HL-60 (cell line): ENCODE results near the gene CCNJ.

Experiments
- DNase-seq, 2 experiments: peaks; one replicate each; pipeline ENCODE4 v3.0.0-alpha.2; 2010 to 2020; ENCODE audit warnings: low read depth in 1 of 2, low spot score in 1 of 2
- H3K27ac ChIP-seq: fragments of 250-450 bp; sonication (Bioruptor Pico); replicated peaks from 2 replicates; pipeline ENCODE4 v1.5.1; 2020; ENCODE audit warnings: mild to moderate bottlenecking, moderate library complexity
- H3K27me3 ChIP-seq: fragments of 250-450 bp; sonication (Bioruptor Pico); 2 replicates; pipeline ENCODE4 v1.5.1; 2021; ENCODE audit warnings: mild to moderate bottlenecking, moderate library complexity; ENCODE audit not compliant: insufficient read depth, poor library complexity, severe bottlenecking
- H3K4me3 ChIP-seq: replicated peaks from 2 replicates; pipeline ENCODE4 v1.5.1; 2011; ENCODE audit warnings: mild to moderate bottlenecking, control low read depth, low read length; ENCODE audit not compliant: insufficient read depth
- GABPA ChIP-seq: IDR thresholded peaks from 2 replicates; pipeline ENCODE4 v1.6.1; 2012; ENCODE audit warnings: low read depth
- POLR2AphosphoS5 ChIP-seq: IDR thresholded peaks from 2 replicates; pipeline ENCODE4 v1.6.1; 2012; ENCODE audit warnings: low read depth
- SPI1 ChIP-seq: IDR thresholded peaks from 2 replicates; pipeline ENCODE4 v1.6.1; 2012; ENCODE audit warnings: low read depth, mild to moderate bottlenecking, borderline replicate concordance
- TF ChIP-seq, protein P1 (sequence below): IDR thresholded peaks from 2 replicates; pipeline ENCODE4 v1.6.1; 2012; ENCODE audit warnings: low read depth; ENCODE audit not compliant: insufficient replicate concordance
- TF ChIP-seq, protein P2 (sequence below): IDR thresholded peaks from one replicate; pipeline ENCODE4 v1.5.1; 2011; ENCODE audit warnings: low read length, control low read depth, inconsistent platforms; ENCODE audit not compliant: insufficient read depth

CCNJ gene

DNA sequence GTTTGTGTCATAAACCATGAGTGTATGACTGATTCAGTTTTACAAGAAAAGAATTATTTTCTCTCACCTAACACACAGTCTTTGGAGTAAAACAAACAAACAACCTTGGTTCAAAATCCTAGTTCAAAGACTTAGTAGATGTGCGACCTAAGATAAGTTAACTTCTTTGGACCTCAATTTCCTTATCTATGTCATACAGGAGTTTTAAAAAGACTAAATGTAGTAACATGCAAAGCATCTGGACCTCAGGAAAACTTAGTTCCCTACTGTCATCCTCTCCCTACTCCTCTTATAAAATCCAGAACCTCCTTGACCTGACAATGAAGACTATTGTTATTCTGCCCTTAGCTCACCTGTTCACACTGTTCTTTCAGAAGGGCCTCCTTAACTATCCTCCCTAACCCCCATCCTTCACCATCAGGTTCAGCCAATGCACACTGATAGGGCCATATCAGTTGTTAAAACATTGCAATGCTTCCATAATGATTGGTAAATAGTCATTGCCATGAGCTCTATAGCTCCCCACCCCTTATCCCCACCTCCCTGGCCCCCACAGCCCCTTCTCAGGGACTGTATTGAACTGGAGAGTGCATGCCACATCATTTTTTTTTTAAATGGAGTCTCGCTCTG is 28.8 kb upstream of the CCNJ start:
- DNase-seq: no peak
- TF ChIP-seq, protein P1, sequence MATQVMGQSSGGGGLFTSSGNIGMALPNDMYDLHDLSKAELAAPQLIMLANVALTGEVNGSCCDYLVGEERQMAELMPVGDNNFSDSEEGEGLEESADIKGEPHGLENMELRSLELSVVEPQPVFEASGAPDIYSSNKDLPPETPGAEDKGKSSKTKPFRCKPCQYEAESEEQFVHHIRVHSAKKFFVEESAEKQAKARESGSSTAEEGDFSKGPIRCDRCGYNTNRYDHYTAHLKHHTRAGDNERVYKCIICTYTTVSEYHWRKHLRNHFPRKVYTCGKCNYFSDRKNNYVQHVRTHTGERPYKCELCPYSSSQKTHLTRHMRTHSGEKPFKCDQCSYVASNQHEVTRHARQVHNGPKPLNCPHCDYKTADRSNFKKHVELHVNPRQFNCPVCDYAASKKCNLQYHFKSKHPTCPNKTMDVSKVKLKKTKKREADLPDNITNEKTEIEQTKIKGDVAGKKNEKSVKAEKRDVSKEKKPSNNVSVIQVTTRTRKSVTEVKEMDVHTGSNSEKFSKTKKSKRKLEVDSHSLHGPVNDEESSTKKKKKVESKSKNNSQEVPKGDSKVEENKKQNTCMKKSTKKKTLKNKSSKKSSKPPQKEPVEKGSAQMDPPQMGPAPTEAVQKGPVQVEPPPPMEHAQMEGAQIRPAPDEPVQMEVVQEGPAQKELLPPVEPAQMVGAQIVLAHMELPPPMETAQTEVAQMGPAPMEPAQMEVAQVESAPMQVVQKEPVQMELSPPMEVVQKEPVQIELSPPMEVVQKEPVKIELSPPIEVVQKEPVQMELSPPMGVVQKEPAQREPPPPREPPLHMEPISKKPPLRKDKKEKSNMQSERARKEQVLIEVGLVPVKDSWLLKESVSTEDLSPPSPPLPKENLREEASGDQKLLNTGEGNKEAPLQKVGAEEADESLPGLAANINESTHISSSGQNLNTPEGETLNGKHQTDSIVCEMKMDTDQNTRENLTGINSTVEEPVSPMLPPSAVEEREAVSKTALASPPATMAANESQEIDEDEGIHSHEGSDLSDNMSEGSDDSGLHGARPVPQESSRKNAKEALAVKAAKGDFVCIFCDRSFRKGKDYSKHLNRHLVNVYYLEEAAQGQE: no peak
- TF ChIP-seq SPI1 (no peak), POLR2AphosphoS5 (no peak), GABPA (no peak)
- TF ChIP-seq, protein P2, sequence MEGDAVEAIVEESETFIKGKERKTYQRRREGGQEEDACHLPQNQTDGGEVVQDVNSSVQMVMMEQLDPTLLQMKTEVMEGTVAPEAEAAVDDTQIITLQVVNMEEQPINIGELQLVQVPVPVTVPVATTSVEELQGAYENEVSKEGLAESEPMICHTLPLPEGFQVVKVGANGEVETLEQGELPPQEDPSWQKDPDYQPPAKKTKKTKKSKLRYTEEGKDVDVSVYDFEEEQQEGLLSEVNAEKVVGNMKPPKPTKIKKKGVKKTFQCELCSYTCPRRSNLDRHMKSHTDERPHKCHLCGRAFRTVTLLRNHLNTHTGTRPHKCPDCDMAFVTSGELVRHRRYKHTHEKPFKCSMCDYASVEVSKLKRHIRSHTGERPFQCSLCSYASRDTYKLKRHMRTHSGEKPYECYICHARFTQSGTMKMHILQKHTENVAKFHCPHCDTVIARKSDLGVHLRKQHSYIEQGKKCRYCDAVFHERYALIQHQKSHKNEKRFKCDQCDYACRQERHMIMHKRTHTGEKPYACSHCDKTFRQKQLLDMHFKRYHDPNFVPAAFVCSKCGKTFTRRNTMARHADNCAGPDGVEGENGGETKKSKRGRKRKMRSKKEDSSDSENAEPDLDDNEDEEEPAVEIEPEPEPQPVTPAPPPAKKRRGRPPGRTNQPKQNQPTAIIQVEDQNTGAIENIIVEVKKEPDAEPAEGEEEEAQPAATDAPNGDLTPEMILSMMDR: no peak
- Histone ChIP-seq H3K27me3 (no peaks in the 10 kb centered on the region), H3K27ac (no peak overlapping the region), H3K4me3 (no peak overlapping the region)

GRCh38 chr10:96017191-96017687 is 26.1 kb upstream of the CCNJ start:
- peak; percentile 14 to 48 for DNase-seq
- no peak overlapping the region for H3K27ac ChIP-seq
- TF ChIP-seq POLR2AphosphoS5 (no peak), GABPA (no peak), SPI1 (no peak)
- TF ChIP-seq, protein P1: no peak
- TF ChIP-seq, protein P2: peak; percentile 77
- no peak overlapping the region for H3K4me3 ChIP-seq
- no peaks in the 10 kb centered on the region for H3K27me3 ChIP-seq

DNA sequence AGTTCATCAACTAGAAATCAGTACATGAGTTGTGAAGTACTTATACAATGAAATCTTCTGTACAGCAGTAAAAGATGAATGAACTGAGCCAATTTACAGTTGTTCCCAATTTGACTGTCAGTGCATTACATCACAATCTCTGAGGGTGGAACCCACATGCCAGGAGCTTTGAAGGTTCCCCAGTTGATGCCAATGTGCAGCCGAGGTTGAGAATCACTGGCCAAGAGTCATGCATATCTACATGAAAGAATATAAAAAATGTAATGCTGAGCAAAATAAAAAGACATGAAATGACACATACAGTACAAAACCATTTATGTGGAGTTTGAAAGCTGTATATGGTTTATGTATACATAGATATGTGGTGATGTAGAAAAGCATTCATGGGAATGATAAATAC is 22.1 kb upstream of the CCNJ start:
- no peak overlapping the region for H3K4me3 ChIP-seq
- no peak overlapping the region for H3K27ac ChIP-seq
- H3K27me3 ChIP-seq: no peaks in the 10 kb centered on the region
- TF ChIP-seq POLR2AphosphoS5: no peak
- no peak for TF ChIP-seq GABPA
- TF ChIP-seq, protein P1: no peak
- TF ChIP-seq, protein P2: no peak
- no peak for TF ChIP-seq SPI1
- no peak for DNase-seq
